Measurements from ENCODE around the gene PTPRD. TPM values are rescaled to one million over a fixed set of nuclear protein-coding genes. Genes with fewer than 3 reads are reported as not detected.

Gene PTPRD
- total RNA-seq, 2 donors from 2014 or later, result 97.4 to 101 TPM

GRCh38 chr9:8888591-8888990 is 1724.2 kb downstream of the PTPRD start:
- Histone ChIP-seq H3K36me3 (ENCODE audit: control insufficient read depth, insufficient read depth, low read length) (no peaks in the 10 kb centered on the region), H3K4me3 (ENCODE audit: low read length) (no peak overlapping the region), H3K27me3 (ENCODE audit: control insufficient read depth, insufficient read depth, low read length, poor library complexity, severe bottlenecking) (no peaks in the 10 kb centered on the region), H3K9me3 (ENCODE audit: control insufficient read depth, low read length) (no peaks in the 10 kb centered on the region), H3K9ac (ENCODE audit: extremely low read depth, low read length, poor library complexity, severe bottlenecking) (no peak overlapping the region), H3K4me1 (ENCODE audit: control insufficient read depth, insufficient read depth, low read length) (no peaks in the 10 kb centered on the region), H3K27ac (ENCODE audit: low read depth, low read length) (no peak overlapping the region)
- H3K27ac Mint-ChIP-seq, result no peak overlapping the region
- no peak overlapping the region for H3K4me3 Mint-ChIP-seq
- no peaks in the 10 kb centered on the region for H3K36me3 Mint-ChIP-seq (ENCODE audit: low read depth)
- H3K9me3 Mint-ChIP-seq, result no peaks in the 10 kb centered on the region
- no peaks in the 10 kb centered on the region for H3K27me3 Mint-ChIP-seq (ENCODE audit: insufficient read depth)
- H3K4me1 Mint-ChIP-seq, result peaks cover 7% of the 10 kb centered on the region
- 91% methylated on average over 1 of the region's 1 CpG; no CpG with 5 or more reads in 1 of the 2 experiments for WGBS, 2 experiments (ENCODE audit: insufficient coverage in 1 of 2, insufficient read length in 1 of 2)
- no peak for DNase-seq
- TF ChIP-seq CTCF (conservative IDR thresholded peaks at IDR 0.05), result no peak

- no peaks in the 10 kb centered on the region for H3K36me3 ChIP-seq (ENCODE audit: control insufficient read depth, insufficient read depth, low read length)
- Mint-ChIP-seq H3K27me3 (ENCODE audit: insufficient read depth) (no peaks in the 10 kb centered on the region), H3K36me3 (ENCODE audit: low read depth) (no peaks in the 10 kb centered on the region), H3K4me1 (no peaks in the 10 kb centered on the region), H3K9me3 (no peaks in the 10 kb centered on the region), H3K4me3 (no peak overlapping the region), H3K27ac (no peak overlapping the region)
- no peaks in the 10 kb centered on the region for H3K27me3 ChIP-seq (ENCODE audit: control insufficient read depth, insufficient read depth, low read length, poor library complexity, severe bottlenecking)
- TF ChIP-seq CTCF (conservative IDR thresholded peaks at IDR 0.05), result no peak
- no peak overlapping the region for H3K4me3 ChIP-seq (ENCODE audit: low read length)
- no peak for DNase-seq
- no peak overlapping the region for H3K27ac ChIP-seq (ENCODE audit: low read depth, low read length)
- H3K4me1 ChIP-seq (ENCODE audit: control insufficient read depth, insufficient read depth, low read length), result peaks cover 4% of the 10 kb centered on the region
- H3K9me3 ChIP-seq (ENCODE audit: control insufficient read depth, low read length), result no peaks in the 10 kb centered on the region
- H3K9ac ChIP-seq (ENCODE audit: extremely low read depth, low read length, poor library complexity, severe bottlenecking), result no peak overlapping the region
- 90% methylated on average over 1 of the region's 1 CpG; no CpG with 5 or more reads in 1 of the 2 experiments for WGBS, 2 experiments (ENCODE audit: insufficient coverage in 1 of 2, insufficient read length in 1 of 2)
Observed at GRCh38 chr9:8887369-8887768, 1725.4 kb downstream of the PTPRD start.

GRCh38 chr9:8883321-8883720 is 1729.5 kb downstream of the PTPRD start:
- Histone ChIP-seq H3K27ac (ENCODE audit: low read depth, low read length) (no peak overlapping the region), H3K9ac (ENCODE audit: extremely low read depth, low read length, poor library complexity, severe bottlenecking) (no peak overlapping the region), H3K4me3 (ENCODE audit: low read length) (no peak overlapping the region), H3K4me1 (ENCODE audit: control insufficient read depth, insufficient read depth, low read length) (peaks cover 12% of the 10 kb centered on the region), H3K9me3 (ENCODE audit: control insufficient read depth, low read length) (no peaks in the 10 kb centered on the region), H3K36me3 (ENCODE audit: control insufficient read depth, insufficient read depth, low read length) (no peaks in the 10 kb centered on the region), H3K27me3 (ENCODE audit: control insufficient read depth, insufficient read depth, low read length, poor library complexity, severe bottlenecking) (no peaks in the 10 kb centered on the region)
- H3K36me3 Mint-ChIP-seq (ENCODE audit: low read depth), result no peaks in the 10 kb centered on the region
- H3K27ac Mint-ChIP-seq, result no peak overlapping the region
- no peaks in the 10 kb centered on the region for H3K27me3 Mint-ChIP-seq (ENCODE audit: insufficient read depth)
- 75 to 80% methylated on average over 1 of the region's 1 CpG for WGBS, 2 experiments (ENCODE audit: insufficient coverage in 1 of 2, insufficient read length in 1 of 2)
- no peaks in the 10 kb centered on the region for H3K9me3 Mint-ChIP-seq
- no peak overlapping the region for H3K4me3 Mint-ChIP-seq
- no peak for TF ChIP-seq CTCF (conservative IDR thresholded peaks at IDR 0.05)
- no peak for DNase-seq
- H3K4me1 Mint-ChIP-seq, result peaks cover 9% of the 10 kb centered on the region

Measured in endodermal cell (in vitro differentiated cells).